Amygdala (tissue), 56 donors: Measurements from ENCODE around the gene IL17C.

Experiments used
- DNase-seq, 56 donors: peaks; one replicate each; lab custom pipeline; 2025; lab: John Stamatoyannopoulos, UW

The IL17C gene

GRCh38 chr16:88624977-88625576 is 13.3 kb upstream of the IL17C start:
- DNase-seq: no peak

GRCh38 chr16:88626646-88627045 is 11.7 kb upstream of the IL17C start:
- DNase-seq: no peak

DNA sequence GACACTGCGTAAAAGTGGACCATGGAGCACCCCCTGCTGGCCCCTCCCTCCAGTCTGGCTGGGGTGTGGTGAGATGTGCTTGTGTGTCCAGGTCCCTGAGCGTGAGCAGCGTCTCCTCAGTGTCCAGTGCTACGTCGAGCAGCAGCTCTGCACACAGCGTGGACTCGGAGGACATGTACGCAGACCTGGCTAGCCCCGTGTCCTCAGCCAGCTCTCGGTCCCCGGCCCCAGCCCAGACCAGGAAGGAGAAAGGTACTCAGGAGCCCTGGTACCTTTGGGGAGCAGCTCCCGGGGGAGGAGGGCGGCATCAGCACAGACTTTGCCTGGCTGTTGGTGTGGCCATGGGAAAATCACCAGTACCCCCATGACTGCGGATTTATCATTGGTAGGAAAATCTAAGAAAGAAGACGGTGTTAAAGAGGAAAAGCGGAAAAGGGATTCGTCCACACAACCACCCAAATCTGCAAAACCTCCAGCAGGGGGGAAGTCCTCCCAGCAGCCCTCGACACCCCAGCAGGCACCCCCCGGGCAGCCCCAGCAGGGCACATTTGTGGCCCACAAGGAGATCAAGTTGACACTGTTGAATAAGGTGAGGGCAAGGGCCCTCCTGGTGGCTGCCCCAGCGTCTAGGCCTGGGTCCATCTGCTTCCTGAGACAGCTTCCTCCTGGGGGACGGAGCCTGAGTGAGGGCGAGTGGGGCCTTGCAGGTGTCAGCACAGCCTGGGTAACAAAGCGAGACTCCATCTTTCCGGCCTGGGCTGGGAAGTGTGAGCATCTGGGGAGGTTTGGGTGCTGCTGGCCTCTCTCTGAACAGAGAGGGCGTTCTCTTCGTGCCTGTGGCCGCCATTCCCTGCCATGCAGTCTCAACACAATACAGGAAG is 10.6 kb upstream of the IL17C start:
- no peak for DNase-seq

DNA sequence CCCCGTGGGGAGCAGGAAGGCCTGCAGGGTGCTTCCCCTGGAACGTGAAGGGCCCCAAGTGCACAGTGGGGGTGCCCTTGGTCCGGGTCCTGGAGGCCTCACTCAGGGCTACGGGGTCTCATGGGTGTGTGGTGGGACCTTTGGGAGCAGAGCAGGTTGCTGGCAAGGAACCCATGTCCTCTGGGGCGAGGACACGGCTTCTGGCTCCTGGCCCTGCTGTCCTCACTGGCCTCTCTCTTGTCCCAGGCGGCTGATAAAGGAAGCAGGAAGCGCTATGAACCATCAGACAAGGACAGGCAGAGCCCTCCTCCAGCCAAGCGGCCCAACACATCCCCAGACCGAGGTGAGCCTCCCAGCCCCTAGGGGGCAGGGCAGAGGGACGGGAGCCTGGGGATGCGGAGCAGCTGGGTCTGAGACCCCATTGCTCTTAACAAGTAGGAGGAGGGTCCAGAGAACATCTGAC is 9.8 kb upstream of the IL17C start:
- DNase-seq: no peak

DNA sequence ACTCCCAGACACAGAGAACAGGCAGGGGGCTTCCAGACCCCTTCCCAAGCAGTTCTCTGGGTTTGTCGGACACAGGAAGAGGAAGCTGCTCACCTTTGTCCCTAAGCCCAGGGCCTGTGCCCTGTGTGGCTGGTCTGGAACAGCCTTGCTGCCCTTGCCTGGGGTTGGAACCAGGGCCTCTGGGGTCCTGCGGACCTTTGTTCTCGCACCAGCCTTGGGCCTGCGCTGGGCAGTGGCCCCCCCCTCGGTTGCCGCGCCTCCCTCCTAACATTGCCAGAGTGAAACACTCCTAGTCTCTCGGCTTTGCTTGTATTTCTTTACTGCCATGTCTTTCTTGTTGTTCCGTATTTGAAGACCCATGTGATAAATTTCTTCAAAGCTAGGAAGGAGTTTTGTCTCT is 8.5 kb upstream of the IL17C start:
- no peak for DNase-seq

DNA sequence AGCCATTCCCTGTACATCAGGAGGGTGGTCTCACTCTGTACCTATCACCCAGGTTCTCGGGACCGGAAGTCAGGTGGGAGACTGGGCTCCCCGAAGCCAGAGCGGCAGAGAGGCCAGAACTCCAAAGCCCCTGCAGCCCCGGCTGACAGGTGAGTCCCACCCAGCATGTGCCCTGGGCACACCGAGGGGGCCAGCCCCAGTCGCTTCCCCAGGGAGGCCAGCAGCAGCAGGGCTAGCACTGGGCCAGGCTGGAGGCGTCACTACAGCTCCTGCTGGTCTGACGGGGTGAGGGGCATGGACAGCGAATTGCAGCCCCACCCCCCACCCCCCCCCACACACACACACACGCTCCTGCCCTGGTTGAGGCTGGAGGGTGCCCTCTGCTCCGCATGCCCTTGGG is 7.9 kb upstream of the IL17C start:
- no peak for DNase-seq

DNA sequence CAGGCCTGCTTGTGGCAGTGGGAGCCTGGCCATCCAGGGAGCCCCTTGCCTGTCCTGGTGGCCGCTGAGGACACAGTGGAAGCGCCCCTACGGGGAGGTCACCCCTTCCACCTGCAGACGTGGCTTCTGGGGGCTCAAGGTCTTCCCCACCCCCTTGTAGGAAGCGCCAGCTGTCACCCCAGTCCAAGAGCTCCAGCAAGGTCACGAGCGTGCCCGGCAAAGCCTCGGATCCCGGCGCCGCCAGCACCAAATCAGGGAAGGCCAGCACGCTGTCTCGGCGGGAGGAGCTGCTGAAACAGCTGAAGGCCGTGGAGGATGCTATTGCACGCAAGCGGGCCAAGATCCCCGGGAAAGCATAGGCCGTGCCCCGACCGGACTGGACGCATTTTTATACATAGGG is 7.4 kb upstream of the IL17C start:
- DNase-seq: no peak

DNA sequence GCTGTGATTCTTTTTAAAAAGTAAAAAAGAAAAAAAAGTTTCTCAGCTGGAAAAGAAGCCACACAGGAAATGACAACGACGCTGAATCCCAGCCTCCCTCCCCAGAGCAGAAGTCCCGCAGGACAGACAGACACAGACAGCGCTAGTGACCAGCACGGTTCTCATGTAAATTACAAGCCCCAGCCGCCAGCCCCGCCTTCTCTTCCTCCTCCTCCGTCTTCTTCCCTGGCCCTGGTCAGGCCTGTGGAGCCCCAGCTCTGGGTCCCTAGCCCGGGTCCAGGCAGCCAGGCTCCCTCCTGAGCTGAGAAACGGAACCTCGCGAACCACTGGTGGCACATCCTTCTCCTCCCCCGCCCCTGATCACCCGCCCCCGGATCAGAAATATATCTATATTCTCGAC is 7.0 kb upstream of the IL17C start:
- no peak for DNase-seq

GRCh38 chr16:88631920-88632586 is 6.3 kb upstream of the IL17C start:
- DNase-seq: no peak

GRCh38 chr16:88632587-88632930 is 5.8 kb upstream of the IL17C start:
- no peak for DNase-seq

DNA sequence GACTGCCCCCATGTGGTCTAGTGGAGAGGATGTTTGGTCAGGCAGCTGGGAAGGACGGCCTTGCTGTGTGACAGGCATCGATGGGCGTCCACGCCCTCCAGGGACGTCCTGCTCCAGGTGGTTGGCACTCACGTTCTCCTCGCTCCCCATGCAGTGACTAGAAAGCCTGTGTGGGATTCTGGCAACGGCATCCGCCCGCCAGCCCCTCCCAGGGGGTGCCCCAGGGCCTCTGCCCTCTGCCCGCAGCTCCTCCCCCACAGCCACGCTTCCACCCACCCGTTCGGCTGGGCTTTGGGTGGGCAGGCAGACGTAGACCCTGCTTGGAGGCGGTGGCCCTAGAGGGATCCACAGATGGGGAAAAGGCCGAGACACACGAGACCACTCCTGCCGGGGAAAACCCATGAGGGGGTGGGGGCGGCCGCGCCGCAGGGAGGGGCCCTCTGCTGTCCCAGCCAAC is 4.7 kb upstream of the IL17C start:
- peak in 1 of 56 donors; percentile 33 for DNase-seq

DNA sequence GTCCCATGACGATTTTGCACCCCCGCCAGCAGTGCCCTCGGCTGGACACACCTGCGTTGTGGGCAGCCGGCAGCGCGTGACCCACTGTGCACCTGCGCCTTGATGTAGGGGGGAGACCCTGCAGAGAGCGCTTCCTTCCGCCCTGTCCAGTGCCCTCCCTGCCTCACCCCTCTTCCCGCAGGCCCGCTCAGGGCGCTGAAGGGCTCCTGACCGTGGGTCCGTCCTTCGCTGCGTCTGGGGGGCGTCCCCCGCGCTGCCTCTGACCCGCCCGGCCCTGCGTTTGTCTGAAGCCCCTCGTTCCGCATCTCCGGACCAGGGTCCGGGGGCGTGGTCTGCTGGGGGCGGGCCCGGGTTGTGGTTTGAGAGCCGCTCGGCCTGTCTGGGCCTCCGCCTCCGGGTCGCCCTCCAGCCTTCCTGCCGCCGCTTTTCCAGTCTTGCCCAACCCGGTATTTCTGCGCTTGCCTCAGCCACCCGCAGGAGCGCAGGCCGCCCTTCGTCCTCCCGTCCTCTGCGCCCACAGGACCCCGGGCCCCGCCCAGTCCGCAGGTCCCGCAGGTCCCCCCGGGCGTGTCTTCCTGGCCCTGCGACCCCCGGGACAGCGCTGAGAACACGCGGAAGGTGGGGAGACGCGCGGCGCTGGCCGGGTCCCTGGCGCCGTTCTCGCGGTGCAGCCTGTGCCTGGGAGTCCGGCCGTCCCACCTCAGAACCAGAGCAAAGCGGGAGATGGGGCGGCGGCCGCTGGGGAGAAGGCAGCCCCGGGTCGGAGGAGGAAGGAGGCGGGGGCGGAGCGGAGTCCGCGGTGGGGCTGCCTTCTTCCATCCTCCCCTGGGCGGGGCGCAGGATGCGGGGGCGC is 4.0 kb upstream of the IL17C start:
- DNase-seq: peak in 1 of 56 donors; percentile 9

DNA sequence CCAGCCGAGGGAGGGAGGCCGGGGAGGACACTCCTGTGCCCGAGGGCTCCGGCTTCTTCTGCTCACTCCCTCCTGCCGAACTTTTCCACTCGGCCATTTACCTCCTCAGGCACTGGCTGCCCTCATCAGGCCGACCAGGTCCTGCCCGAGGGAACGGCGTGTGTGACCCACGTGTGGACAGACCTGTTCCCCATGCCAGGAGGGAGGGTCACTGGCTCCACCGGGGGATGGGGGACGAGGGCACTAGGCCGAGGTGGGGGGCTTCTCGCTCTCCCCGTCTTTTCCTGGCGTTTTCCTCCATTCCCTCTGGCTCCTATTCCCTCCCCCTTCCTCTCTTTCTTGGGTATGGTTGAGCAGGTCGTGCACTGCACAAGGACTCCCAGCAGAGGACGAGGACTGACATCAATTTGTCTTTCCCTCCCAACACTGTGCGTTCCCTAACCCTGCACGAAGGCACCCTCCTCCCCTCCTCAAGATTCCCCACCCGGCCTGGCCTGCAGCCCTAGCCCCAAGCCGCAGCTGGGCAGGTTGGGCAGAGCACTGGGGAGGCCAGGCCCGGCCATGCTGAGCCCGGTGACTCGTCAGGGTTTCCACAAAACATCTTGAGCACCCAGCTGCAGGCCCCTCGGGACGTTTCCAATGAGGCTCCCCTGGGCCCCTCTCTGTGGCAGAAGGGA is 3.2 kb upstream of the IL17C start:
- DNase-seq: no peak

GRCh38 chr16:88635671-88636319 is 2.6 kb upstream of the IL17C start:
- DNase-seq: no peak

DNA sequence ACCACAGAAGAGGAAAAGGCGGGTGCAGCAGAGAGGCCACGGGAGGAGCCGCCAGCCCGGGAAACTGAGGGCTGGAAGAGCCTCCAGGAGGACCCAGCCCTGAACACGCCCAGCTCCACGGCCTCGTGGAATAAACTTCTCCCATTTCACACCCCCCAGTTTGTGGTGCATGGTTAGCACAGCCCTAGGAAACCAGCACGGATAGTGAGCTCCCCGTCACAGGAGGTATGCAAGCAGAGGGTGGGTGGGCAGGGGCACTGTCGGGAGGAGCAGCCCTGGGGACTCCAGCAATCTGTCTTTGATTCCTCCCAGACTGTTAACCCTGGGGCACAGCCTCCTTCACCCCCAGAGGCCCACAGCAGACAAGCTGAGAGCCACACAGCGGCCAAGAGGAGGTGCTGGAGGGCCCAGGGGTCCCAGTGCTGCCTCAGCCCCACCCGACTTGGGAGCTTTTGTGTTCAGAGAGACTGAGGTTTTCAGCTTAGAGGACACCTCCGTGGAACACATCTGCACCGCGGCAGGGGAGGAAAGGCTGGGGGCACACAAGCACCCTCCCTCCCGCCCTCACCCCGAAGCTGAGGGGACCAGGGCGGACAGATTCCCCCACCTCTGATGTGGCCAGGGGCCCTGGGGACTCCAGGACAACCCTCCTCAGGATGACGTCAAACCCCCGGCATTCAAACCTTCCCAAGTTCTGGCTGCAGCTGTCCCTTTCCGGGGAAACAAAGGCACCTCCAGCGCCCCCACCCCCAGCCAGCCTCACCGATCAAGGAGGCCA is 1.7 kb upstream of the IL17C start:
- DNase-seq: no peak

DNA sequence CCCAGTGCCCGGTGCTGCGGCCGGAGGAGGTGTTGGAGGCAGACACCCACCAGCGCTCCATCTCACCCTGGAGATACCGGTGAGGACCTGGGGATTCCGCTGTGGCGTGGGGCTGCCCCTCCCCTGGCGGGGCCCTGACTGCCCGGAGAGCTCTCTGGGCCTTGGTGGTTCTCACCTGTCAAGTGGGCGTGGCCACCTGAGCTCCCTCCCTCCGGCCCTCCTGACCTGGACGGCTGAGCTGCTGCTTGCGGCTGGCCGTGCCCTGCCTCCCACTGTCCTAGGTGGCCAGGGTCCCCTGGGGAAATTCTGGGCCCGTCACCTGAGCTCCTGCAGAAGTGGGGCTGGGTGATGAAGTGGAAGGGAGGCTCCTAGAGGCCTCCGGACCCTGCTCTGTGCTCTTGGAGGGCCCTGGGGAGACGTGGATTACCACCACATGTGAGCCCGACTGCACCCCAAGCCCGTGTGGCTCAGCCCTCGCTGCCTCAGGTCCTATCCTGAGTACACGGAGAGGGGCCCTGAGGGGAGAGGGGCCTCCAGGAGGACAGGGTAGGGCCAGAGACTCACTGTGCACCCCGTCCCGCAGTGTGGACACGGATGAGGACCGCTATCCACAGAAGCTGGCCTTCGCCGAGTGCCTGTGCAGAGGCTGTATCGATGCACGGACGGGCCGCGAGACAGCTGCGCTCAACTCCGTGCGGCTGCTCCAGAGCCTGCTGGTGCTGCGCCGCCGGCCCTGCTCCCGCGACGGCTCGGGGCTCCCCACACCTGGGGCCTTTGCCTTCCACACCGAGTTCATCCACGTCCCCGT is 1.1 kb downstream of the IL17C start:
- DNase-seq: no peak

DNA sequence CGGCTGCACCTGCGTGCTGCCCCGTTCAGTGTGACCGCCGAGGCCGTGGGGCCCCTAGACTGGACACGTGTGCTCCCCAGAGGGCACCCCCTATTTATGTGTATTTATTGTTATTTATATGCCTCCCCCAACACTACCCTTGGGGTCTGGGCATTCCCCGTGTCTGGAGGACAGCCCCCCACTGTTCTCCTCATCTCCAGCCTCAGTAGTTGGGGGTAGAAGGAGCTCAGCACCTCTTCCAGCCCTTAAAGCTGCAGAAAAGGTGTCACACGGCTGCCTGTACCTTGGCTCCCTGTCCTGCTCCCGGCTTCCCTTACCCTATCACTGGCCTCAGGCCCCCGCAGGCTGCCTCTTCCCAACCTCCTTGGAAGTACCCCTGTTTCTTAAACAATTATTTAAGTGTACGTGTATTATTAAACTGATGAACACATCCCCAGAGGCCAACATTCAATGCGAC is 1.7 kb downstream of the IL17C start:
- no peak for DNase-seq
